ENCODE data around the gene SMARCAD1.
"Not testable (repeated sequence)": the region's sequence is repeated elsewhere in the genome, so short reads cannot be mapped to it uniquely, and the experiment has no call there.

The SMARCAD1 gene

DNA sequence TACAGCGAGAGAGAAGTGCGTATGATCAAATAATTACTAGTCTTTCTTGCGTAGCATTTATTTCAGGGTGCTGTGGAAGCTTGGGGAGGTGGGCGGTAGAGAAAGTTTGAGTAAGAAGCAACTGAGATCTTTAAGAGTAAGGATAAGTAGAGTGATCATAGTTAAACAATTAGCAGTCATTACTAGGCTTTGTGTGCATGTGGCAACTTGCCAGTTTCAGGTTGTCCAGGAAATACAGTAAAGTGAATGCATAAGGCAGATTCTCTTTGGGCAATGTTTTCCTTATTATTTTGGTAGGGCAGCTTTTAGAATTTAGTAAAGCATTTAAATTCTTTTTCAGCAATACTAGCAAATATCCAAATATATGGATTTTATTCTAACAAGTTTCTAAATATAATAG lies 78.0 kb downstream of the SMARCAD1 start:
- TF ChIP-seq, protein P1, sequence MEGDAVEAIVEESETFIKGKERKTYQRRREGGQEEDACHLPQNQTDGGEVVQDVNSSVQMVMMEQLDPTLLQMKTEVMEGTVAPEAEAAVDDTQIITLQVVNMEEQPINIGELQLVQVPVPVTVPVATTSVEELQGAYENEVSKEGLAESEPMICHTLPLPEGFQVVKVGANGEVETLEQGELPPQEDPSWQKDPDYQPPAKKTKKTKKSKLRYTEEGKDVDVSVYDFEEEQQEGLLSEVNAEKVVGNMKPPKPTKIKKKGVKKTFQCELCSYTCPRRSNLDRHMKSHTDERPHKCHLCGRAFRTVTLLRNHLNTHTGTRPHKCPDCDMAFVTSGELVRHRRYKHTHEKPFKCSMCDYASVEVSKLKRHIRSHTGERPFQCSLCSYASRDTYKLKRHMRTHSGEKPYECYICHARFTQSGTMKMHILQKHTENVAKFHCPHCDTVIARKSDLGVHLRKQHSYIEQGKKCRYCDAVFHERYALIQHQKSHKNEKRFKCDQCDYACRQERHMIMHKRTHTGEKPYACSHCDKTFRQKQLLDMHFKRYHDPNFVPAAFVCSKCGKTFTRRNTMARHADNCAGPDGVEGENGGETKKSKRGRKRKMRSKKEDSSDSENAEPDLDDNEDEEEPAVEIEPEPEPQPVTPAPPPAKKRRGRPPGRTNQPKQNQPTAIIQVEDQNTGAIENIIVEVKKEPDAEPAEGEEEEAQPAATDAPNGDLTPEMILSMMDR (conservative IDR thresholded peaks at IDR 0.05): no peak

DNA sequence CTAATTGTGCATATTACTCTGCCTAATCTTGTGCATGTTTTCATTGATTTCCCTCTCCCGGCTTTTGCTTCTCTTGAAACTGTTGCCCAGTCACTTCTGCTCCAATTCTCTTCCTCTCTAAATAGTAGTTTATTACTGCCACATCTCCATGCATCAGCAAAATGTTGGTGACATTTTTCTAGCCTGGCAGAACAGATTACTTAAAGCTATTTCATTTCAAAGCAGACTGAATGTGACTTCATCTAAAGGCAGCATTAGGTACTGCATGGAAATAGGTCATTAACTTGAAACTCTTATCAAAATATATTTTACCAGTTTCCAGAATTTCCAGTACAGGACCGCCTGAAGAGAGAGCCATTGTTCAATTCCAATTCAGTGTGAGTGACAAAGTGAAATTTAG lies 82.6 kb downstream of the SMARCAD1 start:
- no peak overlapping the region for H3K27ac ChIP-seq
- TF ChIP-seq, protein P1 (conservative IDR thresholded peaks at IDR 0.05): no peak; the same call in 1 of the 2 replicates
- TF ChIP-seq ZFX (IDR thresholded peaks at IDR 0.05): no peak

More for the DNA sequence above, 78.0 kb downstream of the SMARCAD1 start:
- no peak overlapping the region for H3K27ac ChIP-seq

DNA sequence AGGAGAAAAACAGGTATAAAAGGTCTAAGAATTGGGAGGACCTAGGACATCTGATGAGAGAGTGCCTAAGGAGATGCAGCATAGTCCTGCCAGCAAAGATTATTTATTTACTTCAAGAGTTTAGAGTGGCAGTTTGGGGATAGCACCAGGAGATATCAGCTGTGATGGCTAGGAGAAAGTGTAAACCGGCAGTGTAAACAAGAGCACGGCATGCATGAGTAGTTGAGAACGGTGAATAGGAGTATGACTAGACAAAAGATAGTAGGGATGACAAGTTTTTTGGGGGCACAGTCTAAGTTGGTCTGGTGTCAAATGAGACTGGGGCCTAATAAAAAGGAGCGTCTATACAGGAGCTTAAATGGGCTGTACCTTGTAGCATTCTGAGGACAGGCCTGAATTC lies 86.3 kb downstream of the SMARCAD1 start:
- not testable (repeated sequence) for H3K27ac ChIP-seq

DNA sequence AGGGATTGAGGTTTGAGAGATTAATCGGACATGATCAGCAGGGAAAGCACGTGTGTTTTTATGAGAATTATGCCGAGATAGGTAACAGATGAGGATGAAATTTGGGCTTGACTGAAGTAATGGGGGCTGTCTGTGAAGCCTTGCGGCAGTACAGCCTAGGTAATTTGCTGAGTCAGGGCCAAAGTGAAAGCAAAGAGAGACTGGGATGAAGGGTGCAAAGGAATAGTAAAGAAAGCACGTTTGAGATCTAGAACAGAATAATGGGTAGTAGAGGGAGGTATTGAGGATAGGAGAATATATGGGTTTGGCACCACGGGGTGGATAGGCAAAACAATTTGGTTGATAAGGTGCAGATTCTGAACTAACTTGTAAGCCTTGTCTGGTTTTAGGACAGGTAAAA lies 87.8 kb downstream of the SMARCAD1 start:
- not testable (repeated sequence) for H3K27ac ChIP-seq

DNA sequence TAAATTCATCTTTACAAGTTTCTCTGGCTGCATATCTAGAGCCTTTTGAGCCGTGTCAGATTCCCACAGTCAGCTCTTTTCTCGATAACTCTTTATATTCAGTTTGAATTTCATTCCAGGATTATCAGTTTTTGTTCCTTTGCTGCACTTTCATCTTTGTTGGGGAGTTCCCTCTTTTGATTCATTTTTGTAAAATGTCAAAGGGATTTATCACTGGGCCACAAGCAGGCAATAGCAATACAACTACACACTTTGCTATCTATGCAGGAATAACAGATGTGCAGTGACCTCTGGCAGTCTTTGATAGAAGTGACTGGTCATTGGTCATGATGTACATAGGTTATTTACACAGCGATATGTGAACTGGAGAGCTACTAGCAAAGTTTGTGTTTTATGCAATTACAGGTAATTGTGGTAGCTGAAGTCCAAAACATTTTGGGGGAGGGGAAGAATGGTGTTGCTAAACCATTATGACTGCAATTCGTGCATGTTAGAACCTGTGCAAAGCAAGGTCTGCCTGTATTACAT lies 91.1 kb downstream of the SMARCAD1 start:
- TF ChIP-seq, protein P1 (conservative IDR thresholded peaks at IDR 0.05): no peak
- no peak for TF ChIP-seq ZFX (IDR thresholded peaks at IDR 0.05)
- no peak overlapping the region for H3K27ac ChIP-seq

DNA sequence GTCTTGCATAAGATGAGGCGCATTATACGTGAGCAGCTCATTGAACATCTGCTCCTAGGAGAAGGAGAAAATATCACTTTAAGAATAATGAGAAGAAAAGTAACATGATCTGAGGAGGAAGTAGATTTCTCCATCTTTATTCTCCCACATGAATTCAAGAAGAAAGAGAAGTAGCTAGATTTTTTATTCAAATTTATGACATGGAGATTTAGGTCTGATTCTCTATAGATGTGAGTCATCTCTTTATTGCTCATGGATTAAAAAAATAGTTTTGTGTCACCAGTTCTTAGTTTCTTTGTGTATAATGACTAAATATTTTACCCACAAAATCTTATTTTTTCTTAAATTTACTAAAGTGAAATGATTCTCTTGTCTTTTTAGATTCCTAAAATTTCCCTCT lies 94.5 kb downstream of the SMARCAD1 start:
- no peak for TF ChIP-seq ZFX (IDR thresholded peaks at IDR 0.05)
- TF ChIP-seq, protein P1 (conservative IDR thresholded peaks at IDR 0.05): no peak
- H3K27ac ChIP-seq: no peak overlapping the region

DNA sequence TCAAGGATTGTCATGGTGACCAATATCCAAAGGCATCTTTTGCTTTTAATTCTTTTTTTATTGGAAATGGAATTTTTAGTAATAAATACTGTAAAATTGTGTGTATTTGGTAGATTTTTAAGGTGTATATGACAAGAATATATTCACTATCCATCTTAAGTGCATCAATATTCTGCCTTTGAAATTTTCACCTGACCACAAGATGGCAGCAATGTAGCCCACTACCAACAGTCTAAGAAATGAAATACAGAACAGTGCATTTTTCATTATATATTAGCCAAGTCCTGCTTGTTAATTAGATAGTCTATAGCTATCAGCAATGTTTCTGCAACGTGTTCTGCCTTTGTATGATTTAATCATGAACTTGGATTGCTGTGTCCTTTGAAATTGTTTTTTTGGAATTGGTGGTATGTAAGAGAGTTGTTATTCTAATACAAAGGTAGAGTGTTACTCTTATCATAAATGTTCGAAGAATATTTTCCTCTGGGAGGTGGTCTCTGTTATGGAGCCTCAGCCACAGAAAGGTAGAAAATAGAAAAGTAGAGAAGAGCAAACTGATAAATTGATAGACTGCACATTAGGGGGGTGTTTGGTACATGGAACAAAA lies 96.8 kb downstream of the SMARCAD1 start:
- TF ChIP-seq, protein P1 (conservative IDR thresholded peaks at IDR 0.05): peak; percentile 85
- TF ChIP-seq ZFX (IDR thresholded peaks at IDR 0.05): no peak
- no peak overlapping the region for H3K27ac ChIP-seq

DNA sequence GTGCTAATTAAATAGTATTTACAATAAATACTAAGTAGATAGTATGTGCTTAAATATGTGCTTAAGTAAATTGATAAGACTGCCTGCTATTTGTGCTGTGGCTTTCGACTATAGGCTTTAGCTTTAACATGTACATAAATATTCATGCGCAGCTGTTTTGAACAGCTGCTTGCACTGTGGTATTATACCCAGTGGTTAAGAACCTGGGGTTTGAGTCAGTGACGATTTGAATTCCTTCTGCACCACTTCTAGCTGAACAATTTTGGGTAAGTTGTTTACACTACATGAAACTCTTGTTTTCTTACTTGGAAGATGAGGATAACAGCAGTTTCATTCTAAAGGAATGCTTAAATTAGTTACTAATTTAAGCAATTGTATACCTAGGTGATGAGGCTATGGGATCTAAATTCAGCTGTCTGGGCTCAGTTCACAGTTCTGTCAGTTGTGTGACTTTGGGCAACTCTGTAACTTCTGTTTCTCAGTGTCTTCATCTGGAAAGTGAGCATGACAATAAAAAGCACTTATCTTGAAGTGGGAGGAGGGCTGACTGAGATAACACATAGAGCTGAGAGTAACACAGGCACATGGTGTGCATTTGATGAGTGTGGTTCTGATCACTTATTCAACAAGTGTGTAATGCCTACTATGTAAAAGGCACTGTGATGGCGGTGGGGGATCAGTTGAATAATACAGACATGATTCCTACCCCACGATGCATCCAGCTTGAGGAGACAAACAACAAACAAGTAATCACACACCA lies 98.0 kb downstream of the SMARCAD1 start:
- TF ChIP-seq, protein P1 (conservative IDR thresholded peaks at IDR 0.05): no peak
- no peak for TF ChIP-seq ZFX (IDR thresholded peaks at IDR 0.05)
- H3K27ac ChIP-seq: no peak overlapping the region

All from C4-2B (cell line).